NCI-H82 (cell line): ENCODE data around the gene SYPL1.

Experiments
- DNase-seq: peaks from one replicate; lab custom pipeline; 2025; lab: John Stamatoyannopoulos, UW

The SYPL1 gene

GRCh38 chr7:106121189-106121810, 9.2 kb upstream of the SYPL1 start:
- no peak for DNase-seq

GRCh38 chr7:106120500-106120899, 8.4 kb upstream of the SYPL1 start:
- no peak for DNase-seq

- peak; percentile 83 for DNase-seq
Observed at GRCh38 chr7:106119719-106120118, 7.6 kb upstream of the SYPL1 start.

GRCh38 chr7:106117786-106118544, 5.9 kb upstream of the SYPL1 start:
- DNase-seq, result no peak

GRCh38 chr7:106116161-106116704, 4.1 kb upstream of the SYPL1 start:
- DNase-seq, result no peak

GRCh38 chr7:106114716-106115383, 2.7 kb upstream of the SYPL1 start:
- DNase-seq, result no peak

GRCh38 chr7:106112972-106113421, 885 bp upstream of the SYPL1 start:
- DNase-seq, result no peak

GRCh38 chr7:106111655-106112117, 426 bp downstream of the SYPL1 start:
- peak; percentile 75 for DNase-seq

GRCh38 chr7:106110885-106111654, 1.0 kb downstream of the SYPL1 start:
- peak; percentile 48 for DNase-seq

- peak; percentile 22 for DNase-seq
Observed at GRCh38 chr7:106110238-106110560, 1.9 kb downstream of the SYPL1 start.

- no peak for DNase-seq
Observed at GRCh38 chr7:106109521-106110237, 2.4 kb downstream of the SYPL1 start.

GRCh38 chr7:106108991-106109390, 3.1 kb downstream of the SYPL1 start:
- no peak for DNase-seq

GRCh38 chr7:106104721-106105260, 7.3 kb downstream of the SYPL1 start:
- DNase-seq, result no peak

GRCh38 chr7:106102387-106102966, 9.6 kb downstream of the SYPL1 start:
- no peak for DNase-seq

GRCh38 chr7:106101726-106102125, 10.4 kb downstream of the SYPL1 start:
- no peak for DNase-seq

GRCh38 chr7:106100863-106101629, 11.1 kb downstream of the SYPL1 start:
- DNase-seq, result no peak

- no peak for DNase-seq
Observed at GRCh38 chr7:106099539-106099938, 12.6 kb downstream of the SYPL1 start.

GRCh38 chr7:106098889-106099288, 13.2 kb downstream of the SYPL1 start:
- DNase-seq, result no peak

- DNase-seq, result no peak
Observed at GRCh38 chr7:106095634-106096033, 16.5 kb downstream of the SYPL1 start.

- no peak for DNase-seq
Observed at GRCh38 chr7:106094780-106095179, 17.3 kb downstream of the SYPL1 start.
